DND-41 (cell line): ENCODE results near the gene HDAC7.

Experiments used
- ATAC-seq: fragments of 200-7000 bp; cut with Tn5 transposase; 3 replicates; pipeline ENCODE4 v1.9.1; 2021; ENCODE audit warnings: low read depth; ENCODE audit not compliant: insufficient read depth
- DNase-seq: peaks from one replicate; pipeline ENCODE4 v3.0.0-alpha.2; 2020
- H2AFZ ChIP-seq: 2 replicates; pipeline ENCODE4 v1.6.0; 2012; ENCODE audit warnings: low read depth, low read length
- H3K27ac ChIP-seq: 2 replicates; pipeline ENCODE4 v1.5.1; 2012; ENCODE audit warnings: low read length, inconsistent platforms
- H3K27me3 ChIP-seq: fragments of 200-600 bp; sonication (generic); 2 replicates; pipeline ENCODE4 v1.6.0; 2012; ENCODE audit warnings: low read length, mild to moderate bottlenecking, inconsistent platforms; ENCODE audit not compliant: insufficient read depth, poor library complexity
- H3K36me3 ChIP-seq: 2 replicates; pipeline ENCODE4 v1.5.1; 2012; ENCODE audit warnings: low read length, inconsistent platforms; ENCODE audit not compliant: insufficient read depth
- H3K4me1 ChIP-seq: 2 replicates; pipeline ENCODE4 v1.5.1; 2012; ENCODE audit warnings: mild to moderate bottlenecking, low read length; ENCODE audit not compliant: insufficient read depth
- H3K4me2 ChIP-seq: 2 replicates; pipeline ENCODE4 v1.6.0; 2012; ENCODE audit warnings: mild to moderate bottlenecking, moderate library complexity, low read length, inconsistent platforms; ENCODE audit not compliant: insufficient read depth
- H3K4me3 ChIP-seq, 2 experiments: fragments of 200-600 bp in 1 of 2; shearing (Covaris generic) in 1 of 2; 2 replicates each; pipeline ENCODE4 v1.5.1; 2012 to 2016; ENCODE audit warnings: inconsistent platforms in 2 of 2, low read length in 2 of 2, mild to moderate bottlenecking in 2 of 2, low read depth in 1 of 2, moderate library complexity in 1 of 2
- H3K79me2 ChIP-seq: 2 replicates; pipeline ENCODE4 v1.6.0; 2012; ENCODE audit warnings: low read length, inconsistent platforms; ENCODE audit not compliant: insufficient read depth
- H3K9ac ChIP-seq: 2 replicates; pipeline ENCODE4 v1.6.0; 2012; ENCODE audit warnings: low read depth, mild to moderate bottlenecking, inconsistent platforms, low read length, moderate library complexity
- H3K9me3 ChIP-seq: 2 replicates; pipeline ENCODE4 v1.5.1; 2012; ENCODE audit warnings: low read length, moderate library complexity, mild to moderate bottlenecking, inconsistent platforms; ENCODE audit not compliant: insufficient read depth, severe bottlenecking
- H4K20me1 ChIP-seq: 2 replicates; pipeline ENCODE4 v1.6.0; 2012; ENCODE audit warnings: low read length; ENCODE audit not compliant: insufficient read depth
- EZH2 ChIP-seq: IDR thresholded peaks from 3 replicates; pipeline ENCODE4 v1.6.1; 2012; ENCODE audit warnings: borderline replicate concordance, low read depth, mild to moderate bottlenecking, moderate library complexity, low read length, inconsistent platforms; ENCODE audit not compliant: severe bottlenecking
- TF ChIP-seq, protein P1 (sequence below): IDR thresholded peaks from 2 replicates; pipeline ENCODE4 v1.5.1; 2012; ENCODE audit warnings: borderline replicate concordance, low read length, moderate library complexity, mild to moderate bottlenecking; ENCODE audit not compliant: poor library complexity, severe bottlenecking; ENCODE audit errors: extremely low read depth

Gene HDAC7

DNA sequence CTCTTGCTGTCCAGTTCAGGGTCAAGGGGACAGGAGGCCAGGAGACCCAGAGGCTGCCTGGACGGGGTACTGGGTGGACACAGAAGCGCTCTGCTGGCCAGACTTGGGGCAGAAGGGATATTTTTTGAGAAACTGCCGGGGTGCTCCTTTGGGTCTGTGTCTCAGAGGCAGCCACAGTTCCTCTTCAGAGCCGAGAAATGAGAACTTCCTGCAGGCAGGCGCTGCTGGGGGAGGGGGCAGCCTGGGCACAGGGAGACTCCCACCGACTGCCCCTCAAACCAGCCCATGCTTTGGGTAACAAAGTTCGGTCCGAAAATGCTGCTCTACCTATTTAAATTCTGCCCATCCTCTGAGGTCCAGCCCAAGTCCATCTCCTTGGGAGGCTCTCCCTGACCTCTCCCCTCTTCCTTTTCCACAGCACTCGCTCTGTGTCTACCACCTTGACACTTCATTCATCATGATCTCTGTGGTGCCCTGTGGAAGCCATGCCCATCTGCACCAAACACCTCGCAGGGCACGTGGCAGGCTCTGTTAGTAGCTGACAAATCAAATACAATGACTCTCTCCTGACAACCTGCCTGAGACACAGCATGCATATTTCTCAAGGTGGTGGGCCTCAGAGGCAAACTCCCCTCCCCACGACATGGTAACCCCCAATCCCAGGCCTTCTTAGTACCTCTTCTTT, 16.4 kb downstream of the HDAC7 start:
- peaks cover 14% of the 10 kb centered on the region for H3K4me1 ChIP-seq
- H3K9me3 ChIP-seq, result no peaks in the 10 kb centered on the region
- no peak overlapping the region for H3K27ac ChIP-seq
- H3K4me2 ChIP-seq, result no peak overlapping the region
- H3K4me3 ChIP-seq, result no peak overlapping the region
- H3K27me3 ChIP-seq, result no peaks in the 10 kb centered on the region
- TF ChIP-seq, protein P1, sequence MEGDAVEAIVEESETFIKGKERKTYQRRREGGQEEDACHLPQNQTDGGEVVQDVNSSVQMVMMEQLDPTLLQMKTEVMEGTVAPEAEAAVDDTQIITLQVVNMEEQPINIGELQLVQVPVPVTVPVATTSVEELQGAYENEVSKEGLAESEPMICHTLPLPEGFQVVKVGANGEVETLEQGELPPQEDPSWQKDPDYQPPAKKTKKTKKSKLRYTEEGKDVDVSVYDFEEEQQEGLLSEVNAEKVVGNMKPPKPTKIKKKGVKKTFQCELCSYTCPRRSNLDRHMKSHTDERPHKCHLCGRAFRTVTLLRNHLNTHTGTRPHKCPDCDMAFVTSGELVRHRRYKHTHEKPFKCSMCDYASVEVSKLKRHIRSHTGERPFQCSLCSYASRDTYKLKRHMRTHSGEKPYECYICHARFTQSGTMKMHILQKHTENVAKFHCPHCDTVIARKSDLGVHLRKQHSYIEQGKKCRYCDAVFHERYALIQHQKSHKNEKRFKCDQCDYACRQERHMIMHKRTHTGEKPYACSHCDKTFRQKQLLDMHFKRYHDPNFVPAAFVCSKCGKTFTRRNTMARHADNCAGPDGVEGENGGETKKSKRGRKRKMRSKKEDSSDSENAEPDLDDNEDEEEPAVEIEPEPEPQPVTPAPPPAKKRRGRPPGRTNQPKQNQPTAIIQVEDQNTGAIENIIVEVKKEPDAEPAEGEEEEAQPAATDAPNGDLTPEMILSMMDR, result no peak
- TF ChIP-seq EZH2, result no peak
- H4K20me1 ChIP-seq, result peaks cover 42% of the 10 kb centered on the region
- H3K9ac ChIP-seq, result no peak overlapping the region
- DNase-seq (no peak), ATAC-seq (no peak)
- no peaks in the 10 kb centered on the region for H3K36me3 ChIP-seq
- H3K79me2 ChIP-seq, result no peaks in the 10 kb centered on the region
- H2AFZ ChIP-seq, result no peak overlapping the region

DNA sequence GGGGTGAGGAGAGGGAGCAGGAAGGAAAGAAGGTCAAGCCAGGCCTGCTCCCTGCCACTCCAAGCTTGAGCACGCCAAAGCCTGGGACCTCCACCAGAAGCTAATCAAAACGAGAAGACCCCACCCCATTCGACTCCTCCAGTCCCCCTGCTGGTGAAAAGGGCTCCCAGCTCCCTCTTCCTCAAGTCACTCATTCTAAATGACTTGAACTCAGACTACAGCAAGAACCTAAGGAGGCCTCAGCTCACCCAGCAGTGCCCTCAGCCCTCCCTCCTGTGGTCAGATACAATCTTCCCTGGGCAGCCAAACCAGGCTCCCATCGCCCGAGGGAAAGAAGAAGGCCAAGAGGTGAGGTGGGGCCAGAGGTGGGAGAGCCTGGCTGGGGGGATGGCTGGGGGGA, 17.4 kb downstream of the HDAC7 start:
- no peak overlapping the region for H3K27ac ChIP-seq
- TF ChIP-seq, protein P1, result peak; percentile 38
- TF ChIP-seq EZH2, result no peak
- H2AFZ ChIP-seq, result no peak overlapping the region
- H3K9me3 ChIP-seq, result no peaks in the 10 kb centered on the region
- H3K27me3 ChIP-seq, result no peaks in the 10 kb centered on the region
- H3K36me3 ChIP-seq, result no peaks in the 10 kb centered on the region
- DNase-seq (no peak), ATAC-seq (no peak)
- H3K4me2 ChIP-seq, result no peak overlapping the region
- H3K4me1 ChIP-seq, result peaks cover 4% of the 10 kb centered on the region
- H3K79me2 ChIP-seq, result no peaks in the 10 kb centered on the region
- H3K9ac ChIP-seq, result no peak overlapping the region
- H3K4me3 ChIP-seq, result no peak overlapping the region
- peaks cover 32% of the 10 kb centered on the region for H4K20me1 ChIP-seq

DNA sequence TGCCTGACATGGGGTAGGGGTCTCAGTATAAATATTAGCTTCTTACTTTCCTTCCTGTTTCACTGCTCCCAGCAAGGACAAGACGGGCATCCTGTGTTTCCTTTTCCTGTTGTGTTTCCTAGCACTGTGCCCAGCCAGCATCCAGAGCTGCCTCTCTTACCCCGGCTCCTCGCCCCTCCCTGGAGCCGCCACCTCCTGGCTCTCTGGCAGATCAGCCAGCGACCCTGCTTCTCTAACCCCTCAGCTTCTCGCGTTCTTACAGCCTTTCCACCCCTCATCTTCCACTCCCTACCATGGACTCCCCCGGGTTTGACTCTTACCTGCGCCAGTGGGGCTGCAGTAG, 17.8 kb downstream of the HDAC7 start:
- H3K4me2 ChIP-seq, result no peak overlapping the region
- H3K4me3 ChIP-seq, result no peak overlapping the region
- ATAC-seq (no peak), DNase-seq (no peak)
- H3K9me3 ChIP-seq, result no peaks in the 10 kb centered on the region
- H3K4me1 ChIP-seq, result no peaks in the 10 kb centered on the region
- no peaks in the 10 kb centered on the region for H3K27me3 ChIP-seq
- H3K9ac ChIP-seq, result no peak overlapping the region
- no peak overlapping the region for H3K27ac ChIP-seq
- H3K79me2 ChIP-seq, result no peaks in the 10 kb centered on the region
- H4K20me1 ChIP-seq, result peaks cover 29% of the 10 kb centered on the region
- TF ChIP-seq EZH2, result no peak
- TF ChIP-seq, protein P1, result no peak
- no peaks in the 10 kb centered on the region for H3K36me3 ChIP-seq
- H2AFZ ChIP-seq, result no peak overlapping the region
